Measurements from ENCODE around the gene GOLGA8B.
"Not testable (repeated sequence)": the region's sequence is repeated elsewhere in the genome, so short reads cannot be mapped to it uniquely, and the experiment has no call there.

GOLGA8B gene

DNA sequence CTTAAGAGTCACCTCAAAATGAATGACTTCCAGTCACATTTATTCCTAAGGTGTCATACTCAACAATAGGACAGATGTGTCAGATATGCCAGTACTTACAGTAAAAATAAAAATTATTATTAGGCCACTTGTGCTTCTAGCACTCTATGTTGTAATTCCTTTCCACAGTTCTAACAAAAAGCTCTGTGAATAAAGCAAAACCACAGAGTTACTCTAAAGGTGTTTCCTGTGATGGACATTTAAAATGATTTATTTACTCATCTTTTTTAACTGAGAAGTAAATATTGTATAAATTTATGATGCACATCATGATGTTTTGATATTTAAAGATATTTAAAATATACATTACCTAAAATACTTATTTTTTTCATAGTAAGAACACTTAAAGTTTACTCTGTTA lies 13.9 kb upstream of the GOLGA8B start:
- Histone ChIP-seq H2AFZ (ENCODE audit: low read depth) (no peak overlapping the region), H3K4me3 (IDR thresholded peaks at IDR 0.05; ENCODE audit: insufficient read depth, low read depth, low read length) (no peak overlapping the region), H3K4me1 (ENCODE audit: low read depth, poor library complexity, severe bottlenecking) (peaks cover 8% of the 10 kb centered on the region), H3K36me3 (ENCODE audit: insufficient read depth) (no peaks in the 10 kb centered on the region), H3K27me3 (ENCODE audit: insufficient read depth, low read depth) (no peaks in the 10 kb centered on the region), H3K79me2 (ENCODE audit: insufficient read depth, low read depth) (no peaks in the 10 kb centered on the region), H4K20me1 (ENCODE audit: insufficient read depth) (no peaks in the 10 kb centered on the region), H3K27ac (no peak overlapping the region), H3K9ac (no peak overlapping the region), H3K4me2 (no peak overlapping the region)
- TF ChIP-seq, protein P1, sequence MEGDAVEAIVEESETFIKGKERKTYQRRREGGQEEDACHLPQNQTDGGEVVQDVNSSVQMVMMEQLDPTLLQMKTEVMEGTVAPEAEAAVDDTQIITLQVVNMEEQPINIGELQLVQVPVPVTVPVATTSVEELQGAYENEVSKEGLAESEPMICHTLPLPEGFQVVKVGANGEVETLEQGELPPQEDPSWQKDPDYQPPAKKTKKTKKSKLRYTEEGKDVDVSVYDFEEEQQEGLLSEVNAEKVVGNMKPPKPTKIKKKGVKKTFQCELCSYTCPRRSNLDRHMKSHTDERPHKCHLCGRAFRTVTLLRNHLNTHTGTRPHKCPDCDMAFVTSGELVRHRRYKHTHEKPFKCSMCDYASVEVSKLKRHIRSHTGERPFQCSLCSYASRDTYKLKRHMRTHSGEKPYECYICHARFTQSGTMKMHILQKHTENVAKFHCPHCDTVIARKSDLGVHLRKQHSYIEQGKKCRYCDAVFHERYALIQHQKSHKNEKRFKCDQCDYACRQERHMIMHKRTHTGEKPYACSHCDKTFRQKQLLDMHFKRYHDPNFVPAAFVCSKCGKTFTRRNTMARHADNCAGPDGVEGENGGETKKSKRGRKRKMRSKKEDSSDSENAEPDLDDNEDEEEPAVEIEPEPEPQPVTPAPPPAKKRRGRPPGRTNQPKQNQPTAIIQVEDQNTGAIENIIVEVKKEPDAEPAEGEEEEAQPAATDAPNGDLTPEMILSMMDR (conservative IDR thresholded peaks at IDR 0.05; ENCODE audit: low read depth, low read length) = no peak

DNA sequence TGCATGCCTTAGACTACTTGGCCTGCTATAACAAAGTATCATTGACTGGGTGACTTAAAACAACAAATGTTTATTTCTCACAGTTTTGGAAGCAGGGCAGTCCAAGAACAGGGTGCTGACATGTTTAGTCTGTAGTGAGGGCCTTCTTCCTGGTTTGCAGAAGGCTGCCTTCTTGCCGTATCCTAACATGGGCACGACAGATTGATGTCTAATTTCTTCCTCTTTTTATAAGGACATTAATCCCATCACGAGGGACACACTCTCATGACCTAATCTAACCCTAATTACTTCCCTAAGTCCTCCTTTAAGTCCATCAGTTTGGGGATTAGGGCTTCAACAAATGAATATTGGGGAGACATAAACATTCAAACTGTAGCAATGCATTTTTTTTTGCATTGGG lies 10.9 kb upstream of the GOLGA8B start:
- no peak overlapping the region for H3K4me3 ChIP-seq (IDR thresholded peaks at IDR 0.05; ENCODE audit: insufficient read depth, low read depth, low read length)
- no peaks in the 10 kb centered on the region for H3K79me2 ChIP-seq (ENCODE audit: insufficient read depth, low read depth)
- H3K4me1 ChIP-seq (ENCODE audit: low read depth, poor library complexity, severe bottlenecking) = peaks cover 5% of the 10 kb centered on the region
- H3K4me2 ChIP-seq = no peak overlapping the region
- no peak overlapping the region for H2AFZ ChIP-seq (ENCODE audit: low read depth)
- H4K20me1 ChIP-seq (ENCODE audit: insufficient read depth) = no peaks in the 10 kb centered on the region
- H3K36me3 ChIP-seq (ENCODE audit: insufficient read depth) = no peaks in the 10 kb centered on the region
- H3K9ac ChIP-seq = no peak overlapping the region
- H3K27ac ChIP-seq = no peak overlapping the region
- no peaks in the 10 kb centered on the region for H3K27me3 ChIP-seq (ENCODE audit: insufficient read depth, low read depth)
- TF ChIP-seq, protein P1 (conservative IDR thresholded peaks at IDR 0.05; ENCODE audit: low read depth, low read length) = no peak

DNA sequence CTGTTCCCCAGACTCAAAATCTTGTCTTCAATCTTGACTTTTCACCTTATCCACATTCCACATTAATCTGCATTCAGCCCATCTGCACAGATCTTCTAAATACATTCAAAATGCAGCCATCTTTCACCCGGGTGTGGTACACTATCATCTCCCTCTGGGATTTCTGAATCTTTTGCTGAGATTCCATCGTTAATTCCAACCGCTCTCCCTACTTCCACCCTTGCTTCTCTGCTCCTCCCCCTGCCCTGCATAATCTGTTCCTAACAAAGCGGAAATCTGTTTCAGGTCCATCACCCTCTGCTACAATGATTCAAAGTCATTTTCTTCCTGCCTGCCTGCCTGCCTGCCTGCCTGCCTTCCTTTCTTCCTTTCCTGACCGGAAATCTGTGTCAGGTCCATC lies 7.9 kb upstream of the GOLGA8B start:
- no peak overlapping the region for H2AFZ ChIP-seq (ENCODE audit: low read depth)
- no peak overlapping the region for H3K4me2 ChIP-seq
- peaks cover 9% of the 10 kb centered on the region for H3K4me1 ChIP-seq (ENCODE audit: low read depth, poor library complexity, severe bottlenecking)

DNA sequence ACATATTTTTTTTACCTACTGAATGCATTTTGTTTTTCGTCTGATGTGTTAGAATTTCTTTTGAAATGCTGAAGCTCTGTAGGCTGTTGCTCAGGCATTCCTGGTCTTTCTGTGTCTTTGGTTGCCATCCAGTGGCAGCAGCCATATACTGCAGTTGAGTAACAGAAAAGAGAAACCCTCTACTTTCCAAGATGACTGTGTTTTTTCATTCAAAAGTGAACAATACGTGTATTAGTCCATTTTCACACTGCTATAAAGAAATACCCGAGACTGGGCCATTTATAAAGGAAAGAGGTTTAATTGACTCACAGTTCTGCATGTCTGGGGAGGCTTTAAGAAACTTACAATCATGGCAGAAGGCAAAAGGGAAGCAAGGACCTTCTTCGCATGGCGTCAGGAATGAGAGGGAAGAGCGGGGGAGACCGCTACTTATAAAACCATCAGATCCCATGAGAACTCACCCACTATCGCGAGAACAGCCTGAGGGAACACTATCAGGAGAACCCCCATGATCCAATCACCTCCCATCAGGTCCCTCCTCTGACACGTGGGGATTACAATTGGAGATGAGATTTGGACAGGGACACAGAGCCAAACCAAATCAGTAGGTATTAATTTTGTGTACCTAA lies 4.7 kb upstream of the GOLGA8B start:
- Histone ChIP-seq H4K20me1 (ENCODE audit: insufficient read depth) (no peaks in the 10 kb centered on the region), H3K79me2 (ENCODE audit: insufficient read depth, low read depth) (no peaks in the 10 kb centered on the region; the same call in 1 of the 2 replicates), H3K4me1 (ENCODE audit: low read depth, poor library complexity, severe bottlenecking) (peaks cover 12% of the 10 kb centered on the region), H3K4me3 (IDR thresholded peaks at IDR 0.05; ENCODE audit: insufficient read depth, low read depth, low read length) (no peak overlapping the region), H3K27me3 (ENCODE audit: insufficient read depth, low read depth) (no peaks in the 10 kb centered on the region), H3K36me3 (ENCODE audit: insufficient read depth) (no peaks in the 10 kb centered on the region), H3K27ac (peak overlapping the region; percentile 24; the same call in 1 of the 2 replicates), H3K9ac (peak overlapping the region; percentile 8; the same call in 1 of the 2 replicates), H2AFZ (ENCODE audit: low read depth) (peak overlapping the region; percentile 54), H3K4me2 (peak overlapping the region; percentile 20)
- TF ChIP-seq, protein P1 (conservative IDR thresholded peaks at IDR 0.05; ENCODE audit: low read depth, low read length) = peak; percentile 72

More for the DNA sequence above, 7.9 kb upstream of the GOLGA8B start:
- Histone ChIP-seq H3K4me3 (IDR thresholded peaks at IDR 0.05; ENCODE audit: insufficient read depth, low read depth, low read length) (no peak overlapping the region), H3K36me3 (ENCODE audit: insufficient read depth) (no peaks in the 10 kb centered on the region), H3K27me3 (ENCODE audit: insufficient read depth, low read depth) (no peaks in the 10 kb centered on the region), H3K27ac (no peak overlapping the region), H4K20me1 (ENCODE audit: insufficient read depth) (no peaks in the 10 kb centered on the region), H3K9ac (no peak overlapping the region), H3K79me2 (ENCODE audit: insufficient read depth, low read depth) (no peaks in the 10 kb centered on the region)
- TF ChIP-seq, protein P1 (conservative IDR thresholded peaks at IDR 0.05; ENCODE audit: low read depth, low read length) = no peak

DNA sequence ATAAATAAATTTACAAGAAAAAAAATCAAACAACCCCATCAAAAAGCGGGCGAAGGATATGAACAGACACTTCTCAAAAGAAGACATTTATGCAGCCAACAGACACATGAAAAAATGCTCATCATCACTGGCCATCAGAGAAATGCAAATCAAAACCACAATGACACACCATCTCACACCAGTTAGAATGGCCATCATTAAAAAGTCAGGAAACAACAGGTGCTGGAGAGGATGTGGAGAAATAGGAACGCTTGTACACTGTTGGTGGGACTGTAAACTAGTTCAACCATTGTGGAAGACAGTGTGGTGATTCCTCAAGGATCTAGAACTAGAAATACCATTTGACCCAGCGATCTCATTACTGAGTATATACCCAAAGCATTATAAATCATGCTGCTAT lies 2.5 kb upstream of the GOLGA8B start:
- H3K36me3 ChIP-seq (ENCODE audit: insufficient read depth); H3K4me3 ChIP-seq (IDR thresholded peaks at IDR 0.05; ENCODE audit: insufficient read depth, low read depth, low read length); H3K27ac ChIP-seq; H3K27me3 ChIP-seq (ENCODE audit: insufficient read depth, low read depth); H4K20me1 ChIP-seq (ENCODE audit: insufficient read depth); H3K4me2 ChIP-seq; H3K9ac ChIP-seq; H2AFZ ChIP-seq (ENCODE audit: low read depth): not testable (repeated sequence)
- peaks cover 16% of the 10 kb centered on the region for H3K4me1 ChIP-seq (ENCODE audit: low read depth, poor library complexity, severe bottlenecking)
- H3K79me2 ChIP-seq (ENCODE audit: insufficient read depth, low read depth) = peaks cover 18% of the 10 kb centered on the region

All from KMS-11 (cell line).